OCI-LY3 (cell line): ENCODE data around the gene CMIP.
"Not testable (repeated sequence)": the region's sequence is repeated elsewhere in the genome, so short reads cannot be mapped to it uniquely, and the experiment has no call there.

ENCODE experiments used
- H2AFZ ChIP-seq: fragments of 200-600, 300-600 bp; shearing (Covaris generic); 2 replicates; pipeline ENCODE4 v1.6.0; 2014; ENCODE audit warnings: antibody characterized with exemption, low read depth, low read length
- H3K27ac ChIP-seq: fragments of 200-600, 300-600 bp; sonication (generic); 2 replicates; pipeline ENCODE4 v1.5.1; 2014; ENCODE audit warnings: mild to moderate bottlenecking, low read length, moderate library complexity, mixed read lengths
- H3K27me3 ChIP-seq: fragments of 200-600, 300-600 bp; sonication (generic); 2 replicates; pipeline ENCODE4 v1.6.1; 2014; ENCODE audit warnings: low read depth, low read length, mixed read lengths
- H3K36me3 ChIP-seq: fragments of 200-600, 300-600 bp; sonication (generic); replicated peaks from 2 replicates; pipeline ENCODE3; 2014; ENCODE audit warnings: low read depth, low read length, mixed read lengths
- H3K4me1 ChIP-seq: fragments of 300-600, 200-600 bp; sonication (generic); 2 replicates; pipeline ENCODE4 v1.6.1; 2014; ENCODE audit warnings: low read length, mixed read lengths
- H3K4me2 ChIP-seq: fragments of 200-600, 300-600 bp; sonication (generic); 2 replicates; pipeline ENCODE4 v1.6.1; 2014; ENCODE audit warnings: low read length, mixed read lengths
- H3K4me3 ChIP-seq: fragments of 300-600, 200-600 bp; sonication (generic); 2 replicates; pipeline ENCODE4 v1.5.1; 2014; ENCODE audit warnings: antibody characterized with exemption, mild to moderate bottlenecking, low read length, moderate library complexity
- H3K79me2 ChIP-seq: fragments of 300-600, 200-600 bp; shearing (Covaris generic); 2 replicates; pipeline ENCODE4 v1.6.1; 2014; ENCODE audit warnings: mild to moderate bottlenecking, low read length, mixed read lengths
- H3K9ac ChIP-seq: fragments of 300-600, 200-600 bp; shearing (Covaris generic); 2 replicates; pipeline ENCODE4 v1.6.0; 2014; ENCODE audit warnings: mild to moderate bottlenecking, low read length, moderate library complexity
- H3K9me3 ChIP-seq: fragments of 200-600, 300-600 bp; shearing (Covaris generic); 2 replicates; pipeline ENCODE4 v1.6.1; 2014; ENCODE audit warnings: low read length, mixed read lengths; ENCODE audit not compliant: insufficient read depth
- H4K20me1 ChIP-seq: fragments of 200-600, 300-600 bp; sonication (generic); 2 replicates; pipeline ENCODE4 v1.6.1; 2016; ENCODE audit warnings: low read length, mixed read lengths; ENCODE audit not compliant: insufficient read depth
- CTCF ChIP-seq: fragments of 200-600, 300-600 bp; sonication (generic); IDR thresholded peaks from 2 replicates; pipeline ENCODE4 v1.5.1; 2014; ENCODE audit warnings: antibody characterized with exemption, low read length, low read depth
- EZH2phosphoT487 ChIP-seq: fragments of 200-600 bp; shearing (Covaris generic); IDR thresholded peaks from 2 replicates; pipeline ENCODE4 v1.6.1; 2018; ENCODE audit warnings: antibody characterized with exemption, mixed run types, low read depth

CMIP gene

GRCh38 chr16:81403208-81403600 lies 41.4 kb upstream of the CMIP start:
- Histone ChIP-seq H3K9ac (no peak overlapping the region), H3K4me3 (peak overlapping the region; percentile 79), H2AFZ (no peak overlapping the region), H3K9me3 (peaks cover 8% of the 10 kb centered on the region; the same call in 1 of the 2 replicates), H3K36me3 (no peaks in the 10 kb centered on the region), H3K4me1 (peaks cover 6% of the 10 kb centered on the region; the same call in 1 of the 2 replicates), H4K20me1 (no peaks in the 10 kb centered on the region), H3K79me2 (no peaks in the 10 kb centered on the region), H3K27me3 (peaks cover 6% of the 10 kb centered on the region; the same call in 1 of the 2 replicates), H3K27ac (no peak overlapping the region), H3K4me2 (peak overlapping the region; percentile 85)
- no peak for TF ChIP-seq EZH2phosphoT487
- TF ChIP-seq CTCF: no peak

DNA sequence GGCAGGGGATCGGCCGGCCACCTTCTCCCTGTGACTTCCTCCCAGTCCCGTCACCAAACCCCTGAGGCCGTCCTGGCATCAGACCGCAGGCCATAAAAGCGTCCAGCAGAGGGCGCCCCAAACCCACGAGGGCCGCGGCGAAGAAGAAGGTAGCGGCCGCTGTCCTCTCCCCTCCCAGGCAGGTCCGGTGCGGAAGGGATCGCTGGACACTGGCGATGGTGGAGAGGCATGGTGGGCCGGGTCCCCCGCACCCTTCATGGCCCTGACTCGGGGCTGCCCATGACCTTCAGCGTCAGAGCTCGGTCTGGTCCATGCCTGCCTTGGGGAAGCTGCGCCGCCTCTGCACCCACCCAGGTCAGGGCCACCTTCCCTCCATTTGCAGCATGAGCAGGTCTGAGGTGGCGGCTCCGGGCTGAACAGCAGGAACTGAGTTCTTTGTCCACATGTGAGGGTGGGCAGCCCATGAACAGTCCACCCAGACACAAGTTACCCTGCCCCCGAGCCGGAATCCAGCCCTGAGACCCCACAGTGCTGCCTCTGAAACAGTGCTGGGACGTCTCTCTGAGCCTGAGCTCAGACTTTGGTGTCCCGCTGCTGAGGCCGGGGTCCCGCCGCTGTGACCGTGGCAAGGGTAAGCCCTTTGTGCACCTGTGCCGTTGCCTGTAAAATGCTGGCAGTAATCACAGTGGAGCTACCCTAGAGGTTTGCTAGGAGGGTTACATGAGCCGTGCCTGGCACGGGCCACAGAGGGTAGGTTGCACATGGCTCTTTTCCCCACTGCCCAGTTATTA lies 40.8 kb upstream of the CMIP start:
- peak overlapping the region; percentile 79 for H3K4me3 ChIP-seq
- peak overlapping the region; percentile 76 for H2AFZ ChIP-seq
- TF ChIP-seq EZH2phosphoT487: no peak
- TF ChIP-seq CTCF: peak; percentile 94
- H3K79me2 ChIP-seq: no peaks in the 10 kb centered on the region
- H3K4me1 ChIP-seq: peaks cover 9% of the 10 kb centered on the region
- H4K20me1 ChIP-seq: no peaks in the 10 kb centered on the region
- no peak overlapping the region for H3K27ac ChIP-seq
- H3K9ac ChIP-seq: peak overlapping the region; percentile 48
- H3K36me3 ChIP-seq: no peaks in the 10 kb centered on the region
- H3K4me2 ChIP-seq: peak overlapping the region; percentile 85
- peaks cover 11% of the 10 kb centered on the region for H3K27me3 ChIP-seq
- H3K9me3 ChIP-seq: peaks cover 8% of the 10 kb centered on the region; the same call in 1 of the 2 replicates

DNA sequence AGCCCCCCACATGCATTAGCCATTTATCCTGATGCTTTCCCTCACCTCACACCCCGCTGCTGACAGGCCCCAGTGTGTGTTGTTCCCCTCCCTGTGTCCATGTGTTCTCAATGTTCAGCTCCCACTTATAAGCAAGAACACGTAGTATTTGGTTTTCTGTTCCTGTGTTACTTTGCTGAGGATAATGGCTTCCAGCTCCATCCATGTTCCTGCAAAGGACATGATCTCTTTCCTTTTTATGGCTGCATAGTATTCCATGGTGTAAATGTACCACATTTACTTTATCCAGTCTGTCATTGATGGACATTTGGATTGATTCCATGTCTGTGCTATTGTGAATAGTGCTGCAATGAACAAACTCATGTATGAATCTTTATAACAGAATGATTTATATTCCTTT lies 39.6 kb upstream of the CMIP start:
- H3K36me3 ChIP-seq, H3K9ac ChIP-seq, H3K9me3 ChIP-seq, H3K27ac ChIP-seq, H3K4me2 ChIP-seq, H3K4me3 ChIP-seq, H2AFZ ChIP-seq, H3K79me2 ChIP-seq, H4K20me1 ChIP-seq: not testable (repeated sequence)
- Histone ChIP-seq H3K4me1 (peaks cover 20% of the 10 kb centered on the region), H3K27me3 (peaks cover 23% of the 10 kb centered on the region)

- no peak overlapping the region for H3K4me2 ChIP-seq
- H3K27me3 ChIP-seq: peaks cover 27% of the 10 kb centered on the region
- H3K79me2 ChIP-seq: no peaks in the 10 kb centered on the region
- H3K9me3 ChIP-seq: no peaks in the 10 kb centered on the region
- H3K4me3 ChIP-seq: no peak overlapping the region
- TF ChIP-seq EZH2phosphoT487: no peak
- no peak for TF ChIP-seq CTCF
- H4K20me1 ChIP-seq: no peaks in the 10 kb centered on the region
- H3K27ac ChIP-seq: no peak overlapping the region
- no peaks in the 10 kb centered on the region for H3K36me3 ChIP-seq
- H2AFZ ChIP-seq: no peak overlapping the region
- peaks cover 20% of the 10 kb centered on the region for H3K4me1 ChIP-seq
- H3K9ac ChIP-seq: no peak overlapping the region
Measured at GRCh38 chr16:81405702-81406113, 38.9 kb upstream of the CMIP start.
